ENCODE results near the gene MISP.
A peak's percentile ranks its signal among the peaks of the same experiment; 100 is the strongest.

Gene MISP

GRCh38 chr19:787536-787935 is 36.6 kb downstream of the MISP start:
- CTCF ChIA-PET: interaction anchor here (1.2 kb wide), 1 partner anchor 11 kb away, joined by 4 read pairs; no protein-coding TSS in a partner anchor
- TF ChIP-seq CTCF (conservative IDR thresholded peaks at IDR 0.05; ENCODE audit: low read depth): no peak
- POLR2A ChIA-PET (ENCODE audit: low non-redundant PET): no interaction called here
- DNase-seq (ENCODE audit: low spot score): no peak
- H3K27ac ChIP-seq: peak overlapping the region; percentile 99

GRCh38 chr19:788686-788982 is 37.7 kb downstream of the MISP start:
- POLR2A ChIA-PET (ENCODE audit: low non-redundant PET): no interaction called here
- no peak for DNase-seq (ENCODE audit: low spot score)
- H3K27ac ChIP-seq: peak overlapping the region; percentile 99
- no peak for TF ChIP-seq CTCF (conservative IDR thresholded peaks at IDR 0.05; ENCODE audit: low read depth)
- CTCF ChIA-PET: interaction anchor here (1.2 kb wide), 1 partner anchor 10 kb away, joined by 4 read pairs; no protein-coding TSS in a partner anchor

GRCh38 chr19:788983-789700 is 38.2 kb downstream of the MISP start:
- no peak for TF ChIP-seq CTCF (conservative IDR thresholded peaks at IDR 0.05; ENCODE audit: low read depth)
- ChIA-PET CTCF (no interaction called here), POLR2A (ENCODE audit: low non-redundant PET) (no interaction called here)
- peak overlapping the region; percentile 99 for H3K27ac ChIP-seq
- no peak for DNase-seq (ENCODE audit: low spot score)

GRCh38 chr19:789701-790060 is 38.8 kb downstream of the MISP start:
- DNase-seq (ENCODE audit: low spot score): no peak
- POLR2A ChIA-PET (ENCODE audit: low non-redundant PET): no interaction called here
- H3K27ac ChIP-seq: peak overlapping the region; percentile 99
- CTCF ChIA-PET: no interaction called here
- no peak for TF ChIP-seq CTCF (conservative IDR thresholded peaks at IDR 0.05; ENCODE audit: low read depth)

GRCh38 chr19:791007-791566 is 40.2 kb downstream of the MISP start:
- no peak for TF ChIP-seq CTCF (conservative IDR thresholded peaks at IDR 0.05; ENCODE audit: low read depth)
- peak overlapping the region; percentile 99 for H3K27ac ChIP-seq
- POLR2A ChIA-PET (ENCODE audit: low non-redundant PET): no interaction called here
- CTCF ChIA-PET: no interaction called here
- DNase-seq (ENCODE audit: low spot score): no peak

GRCh38 chr19:791567-792305 is 40.8 kb downstream of the MISP start:
- CTCF ChIA-PET: interaction anchor here (0.7 kb wide), 1 partner anchor 40 kb away, joined by 3 read pairs; no protein-coding TSS in a partner anchor
- TF ChIP-seq CTCF (conservative IDR thresholded peaks at IDR 0.05; ENCODE audit: low read depth): no peak
- DNase-seq (ENCODE audit: low spot score): no peak
- H3K27ac ChIP-seq: peak overlapping the region; percentile 99
- POLR2A ChIA-PET (ENCODE audit: low non-redundant PET): no interaction called here

All from RWPE1 (cell line).